ENCODE results near the gene SNRNP200.
"Not testable (repeated sequence)": the region's sequence is repeated elsewhere in the genome, so short reads cannot be mapped to it uniquely, and the experiment has no call there.

The SNRNP200 gene

GRCh38 chr2:96315005-96315399, 9.7 kb upstream of the SNRNP200 start:
- Histone ChIP-seq H3K4me1 (ENCODE audit: control insufficient read depth, insufficient read depth, low read length) (no peaks in the 10 kb centered on the region), H3K27ac (ENCODE audit: low read depth, low read length) (no peak overlapping the region), H3K4me3 (ENCODE audit: low read depth, low read length) (no peak overlapping the region), H3K36me3 (ENCODE audit: control insufficient read depth, insufficient read depth, low read length) (no peaks in the 10 kb centered on the region), H3K27me3 (ENCODE audit: control insufficient read depth, insufficient read depth, low read length) (peaks cover 12% of the 10 kb centered on the region), H3K9me3 (ENCODE audit: control insufficient read depth, insufficient read depth, low read length) (no peaks in the 10 kb centered on the region), H3K9ac (ENCODE audit: low read depth, low read length) (no peak overlapping the region)

- peaks cover 11% of the 10 kb centered on the region for H3K4me1 ChIP-seq (ENCODE audit: control insufficient read depth, insufficient read depth, low read length)
- H3K9me3 ChIP-seq (ENCODE audit: control insufficient read depth, insufficient read depth, low read length) = no peaks in the 10 kb centered on the region
- no peak overlapping the region for H3K9ac ChIP-seq (ENCODE audit: low read depth, low read length)
- no peak overlapping the region for H3K27ac ChIP-seq (ENCODE audit: low read depth, low read length)
- H3K4me3 ChIP-seq (ENCODE audit: low read depth, low read length) = no peak overlapping the region
- H3K36me3 ChIP-seq (ENCODE audit: control insufficient read depth, insufficient read depth, low read length) = peaks cover 14% of the 10 kb centered on the region
- H3K27me3 ChIP-seq (ENCODE audit: control insufficient read depth, insufficient read depth, low read length) = no peaks in the 10 kb centered on the region
Measured at GRCh38 chr2:96308248-96308647, 2.9 kb upstream of the SNRNP200 start.

GRCh38 chr2:96306370-96306769, 1.0 kb upstream of the SNRNP200 start:
- Histone ChIP-seq H3K27me3 (ENCODE audit: control insufficient read depth, insufficient read depth, low read length) (no peaks in the 10 kb centered on the region), H3K4me3 (ENCODE audit: low read depth, low read length) (peak overlapping the region; percentile 79), H3K4me1 (ENCODE audit: control insufficient read depth, insufficient read depth, low read length) (peaks cover 11% of the 10 kb centered on the region), H3K27ac (ENCODE audit: low read depth, low read length) (peak overlapping the region; percentile 77), H3K36me3 (ENCODE audit: control insufficient read depth, insufficient read depth, low read length) (peaks cover 32% of the 10 kb centered on the region), H3K9me3 (ENCODE audit: control insufficient read depth, insufficient read depth, low read length) (no peaks in the 10 kb centered on the region), H3K9ac (ENCODE audit: low read depth, low read length) (peak overlapping the region; percentile 66; the same call in 1 of the 2 replicates)

- peaks cover 37% of the 10 kb centered on the region for H3K36me3 ChIP-seq (ENCODE audit: control insufficient read depth, insufficient read depth, low read length)
- peak overlapping the region; percentile 66 for H3K9ac ChIP-seq (ENCODE audit: low read depth, low read length)
- H3K27me3 ChIP-seq (ENCODE audit: control insufficient read depth, insufficient read depth, low read length) = no peaks in the 10 kb centered on the region
- peak overlapping the region; percentile 77 for H3K27ac ChIP-seq (ENCODE audit: low read depth, low read length)
- H3K4me1 ChIP-seq (ENCODE audit: control insufficient read depth, insufficient read depth, low read length) = peaks cover 11% of the 10 kb centered on the region
- no peaks in the 10 kb centered on the region for H3K9me3 ChIP-seq (ENCODE audit: control insufficient read depth, insufficient read depth, low read length)
- peak overlapping the region; percentile 79 for H3K4me3 ChIP-seq (ENCODE audit: low read depth, low read length)
Measured at GRCh38 chr2:96305979-96306308, 598 bp upstream of the SNRNP200 start.

GRCh38 chr2:96304606-96305005, 740 bp downstream of the SNRNP200 start:
- Histone ChIP-seq H3K4me1 (ENCODE audit: control insufficient read depth, insufficient read depth, low read length) (peaks cover 11% of the 10 kb centered on the region), H3K4me3 (ENCODE audit: low read depth, low read length) (peak overlapping the region; percentile 79), H3K36me3 (ENCODE audit: control insufficient read depth, insufficient read depth, low read length) (peaks cover 48% of the 10 kb centered on the region), H3K9me3 (ENCODE audit: control insufficient read depth, insufficient read depth, low read length) (no peaks in the 10 kb centered on the region), H3K9ac (ENCODE audit: low read depth, low read length) (peak overlapping the region; percentile 66), H3K27ac (ENCODE audit: low read depth, low read length) (no peak overlapping the region), H3K27me3 (ENCODE audit: control insufficient read depth, insufficient read depth, low read length) (no peaks in the 10 kb centered on the region)

- H3K36me3 ChIP-seq (ENCODE audit: control insufficient read depth, insufficient read depth, low read length) = peaks cover 76% of the 10 kb centered on the region
- no peaks in the 10 kb centered on the region for H3K9me3 ChIP-seq (ENCODE audit: control insufficient read depth, insufficient read depth, low read length)
- H3K4me3 ChIP-seq (ENCODE audit: low read depth, low read length) = no peak overlapping the region
- no peaks in the 10 kb centered on the region for H3K27me3 ChIP-seq (ENCODE audit: control insufficient read depth, insufficient read depth, low read length)
- no peak overlapping the region for H3K27ac ChIP-seq (ENCODE audit: low read depth, low read length)
- peaks cover 11% of the 10 kb centered on the region for H3K4me1 ChIP-seq (ENCODE audit: control insufficient read depth, insufficient read depth, low read length)
- no peak overlapping the region for H3K9ac ChIP-seq (ENCODE audit: low read depth, low read length)
Measured at GRCh38 chr2:96301865-96302264, 3.5 kb downstream of the SNRNP200 start.

GRCh38 chr2:96296925-96297324, 8.4 kb downstream of the SNRNP200 start:
- H3K9me3 ChIP-seq (ENCODE audit: control insufficient read depth, insufficient read depth, low read length) = no peaks in the 10 kb centered on the region
- H3K4me1 ChIP-seq (ENCODE audit: control insufficient read depth, insufficient read depth, low read length) = no peaks in the 10 kb centered on the region
- H3K9ac ChIP-seq (ENCODE audit: low read depth, low read length) = no peak overlapping the region
- peaks cover 98% of the 10 kb centered on the region for H3K36me3 ChIP-seq (ENCODE audit: control insufficient read depth, insufficient read depth, low read length)
- no peak overlapping the region for H3K27ac ChIP-seq (ENCODE audit: low read depth, low read length)
- H3K27me3 ChIP-seq (ENCODE audit: control insufficient read depth, insufficient read depth, low read length) = no peaks in the 10 kb centered on the region
- no peak overlapping the region for H3K4me3 ChIP-seq (ENCODE audit: low read depth, low read length)

- peaks cover 100% of the 10 kb centered on the region for H3K36me3 ChIP-seq (ENCODE audit: control insufficient read depth, insufficient read depth, low read length)
- H3K27me3 ChIP-seq (ENCODE audit: control insufficient read depth, insufficient read depth, low read length); H3K27ac ChIP-seq (ENCODE audit: low read depth, low read length); H3K4me3 ChIP-seq (ENCODE audit: low read depth, low read length); H3K9me3 ChIP-seq (ENCODE audit: control insufficient read depth, insufficient read depth, low read length); H3K9ac ChIP-seq (ENCODE audit: low read depth, low read length); H3K4me1 ChIP-seq (ENCODE audit: control insufficient read depth, insufficient read depth, low read length): not testable (repeated sequence)
Measured at GRCh38 chr2:96294271-96294670, 11.1 kb downstream of the SNRNP200 start.

- H3K9ac ChIP-seq (ENCODE audit: low read depth, low read length) = no peak overlapping the region
- H3K4me3 ChIP-seq (ENCODE audit: low read depth, low read length) = no peak overlapping the region
- H3K4me1 ChIP-seq (ENCODE audit: control insufficient read depth, insufficient read depth, low read length) = no peaks in the 10 kb centered on the region
- peaks cover 100% of the 10 kb centered on the region for H3K36me3 ChIP-seq (ENCODE audit: control insufficient read depth, insufficient read depth, low read length)
- no peaks in the 10 kb centered on the region for H3K9me3 ChIP-seq (ENCODE audit: control insufficient read depth, insufficient read depth, low read length)
- no peak overlapping the region for H3K27ac ChIP-seq (ENCODE audit: low read depth, low read length)
- no peaks in the 10 kb centered on the region for H3K27me3 ChIP-seq (ENCODE audit: control insufficient read depth, insufficient read depth, low read length)
Measured at GRCh38 chr2:96291751-96292150, 13.6 kb downstream of the SNRNP200 start.

- H3K4me3 ChIP-seq (ENCODE audit: low read depth, low read length) = no peak overlapping the region
- H3K27me3 ChIP-seq (ENCODE audit: control insufficient read depth, insufficient read depth, low read length) = no peaks in the 10 kb centered on the region
- no peak overlapping the region for H3K9ac ChIP-seq (ENCODE audit: low read depth, low read length)
- no peaks in the 10 kb centered on the region for H3K9me3 ChIP-seq (ENCODE audit: control insufficient read depth, insufficient read depth, low read length)
- peaks cover 100% of the 10 kb centered on the region for H3K36me3 ChIP-seq (ENCODE audit: control insufficient read depth, insufficient read depth, low read length)
- H3K27ac ChIP-seq (ENCODE audit: low read depth, low read length) = no peak overlapping the region
- no peaks in the 10 kb centered on the region for H3K4me1 ChIP-seq (ENCODE audit: control insufficient read depth, insufficient read depth, low read length)
Measured at GRCh38 chr2:96287273-96287856, 18.0 kb downstream of the SNRNP200 start.

GRCh38 chr2:96276787-96277499, 28.4 kb downstream of the SNRNP200 start:
- Histone ChIP-seq H3K9me3 (ENCODE audit: control insufficient read depth, insufficient read depth, low read length) (no peaks in the 10 kb centered on the region), H3K27ac (ENCODE audit: low read depth, low read length) (no peak overlapping the region), H3K27me3 (ENCODE audit: control insufficient read depth, insufficient read depth, low read length) (no peaks in the 10 kb centered on the region), H3K4me3 (ENCODE audit: low read depth, low read length) (no peak overlapping the region), H3K9ac (ENCODE audit: low read depth, low read length) (no peak overlapping the region), H3K36me3 (ENCODE audit: control insufficient read depth, insufficient read depth, low read length) (peaks cover 89% of the 10 kb centered on the region), H3K4me1 (ENCODE audit: control insufficient read depth, insufficient read depth, low read length) (no peaks in the 10 kb centered on the region)
